Measurements from ENCODE around the gene EIF1B.
"Not testable (repeated sequence)": the region's sequence is repeated elsewhere in the genome, so short reads cannot be mapped to it uniquely, and the experiment has no call there.

The EIF1B gene

DNA sequence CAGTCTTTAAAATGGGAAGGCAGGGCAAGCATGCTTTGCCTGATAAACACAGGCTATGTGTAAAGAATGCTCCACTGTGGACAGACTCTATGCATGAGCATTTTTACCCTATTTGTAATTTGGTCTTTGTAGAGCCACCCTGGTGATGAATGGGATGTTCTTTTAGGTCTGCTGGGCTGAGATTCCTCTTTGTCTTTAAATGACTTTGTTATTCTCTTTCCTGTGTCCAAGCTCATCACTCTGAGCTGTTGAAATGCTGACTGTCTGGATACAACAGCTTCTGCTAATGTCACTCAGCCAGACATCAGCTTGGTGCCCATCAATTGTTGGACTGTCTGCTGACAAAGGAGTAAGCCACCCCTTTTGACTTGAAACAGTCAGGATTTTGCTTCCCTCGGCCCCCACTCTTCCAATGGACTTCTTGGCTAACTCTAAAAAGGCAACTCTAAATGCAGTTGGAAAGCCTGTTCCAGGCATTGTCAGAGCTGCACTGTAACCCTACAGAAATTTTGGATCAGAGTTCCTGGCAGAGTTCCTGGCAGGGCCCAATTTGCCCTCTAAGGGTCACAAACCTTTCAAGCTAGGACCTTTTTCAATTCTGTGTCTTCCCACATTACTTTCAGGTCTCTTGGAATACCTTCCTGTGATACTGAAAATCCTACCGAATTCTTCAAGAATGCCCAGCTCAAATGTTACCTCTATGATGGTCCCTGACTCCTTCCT lies 40.5 kb upstream of the EIF1B start:
- Histone ChIP-seq H3K4me1 (ENCODE audit: insufficient read depth, poor library complexity, severe bottlenecking) (no peaks in the 10 kb centered on the region), H3K27me3 (ENCODE audit: insufficient read depth, poor library complexity, severe bottlenecking) (no peaks in the 10 kb centered on the region), H3K27ac (ENCODE audit: poor library complexity, severe bottlenecking) (no peak overlapping the region), H3K9me3 (ENCODE audit: severe bottlenecking) (no peaks in the 10 kb centered on the region), H3K36me3 (ENCODE audit: low read depth) (no peaks in the 10 kb centered on the region), H3K4me3 (ENCODE audit: severe bottlenecking) (no peak overlapping the region)
- no peak for ATAC-seq (ENCODE audit: low read depth)
- TF ChIP-seq, protein P1, sequence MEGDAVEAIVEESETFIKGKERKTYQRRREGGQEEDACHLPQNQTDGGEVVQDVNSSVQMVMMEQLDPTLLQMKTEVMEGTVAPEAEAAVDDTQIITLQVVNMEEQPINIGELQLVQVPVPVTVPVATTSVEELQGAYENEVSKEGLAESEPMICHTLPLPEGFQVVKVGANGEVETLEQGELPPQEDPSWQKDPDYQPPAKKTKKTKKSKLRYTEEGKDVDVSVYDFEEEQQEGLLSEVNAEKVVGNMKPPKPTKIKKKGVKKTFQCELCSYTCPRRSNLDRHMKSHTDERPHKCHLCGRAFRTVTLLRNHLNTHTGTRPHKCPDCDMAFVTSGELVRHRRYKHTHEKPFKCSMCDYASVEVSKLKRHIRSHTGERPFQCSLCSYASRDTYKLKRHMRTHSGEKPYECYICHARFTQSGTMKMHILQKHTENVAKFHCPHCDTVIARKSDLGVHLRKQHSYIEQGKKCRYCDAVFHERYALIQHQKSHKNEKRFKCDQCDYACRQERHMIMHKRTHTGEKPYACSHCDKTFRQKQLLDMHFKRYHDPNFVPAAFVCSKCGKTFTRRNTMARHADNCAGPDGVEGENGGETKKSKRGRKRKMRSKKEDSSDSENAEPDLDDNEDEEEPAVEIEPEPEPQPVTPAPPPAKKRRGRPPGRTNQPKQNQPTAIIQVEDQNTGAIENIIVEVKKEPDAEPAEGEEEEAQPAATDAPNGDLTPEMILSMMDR (IDR thresholded peaks at IDR 0.05; ENCODE audit: poor library complexity, severe bottlenecking) = no peak
- DNase-seq (ENCODE audit: low spot score) = no peak

- H3K36me3 ChIP-seq (ENCODE audit: low read depth) = no peaks in the 10 kb centered on the region
- no peak overlapping the region for H3K4me3 ChIP-seq (ENCODE audit: severe bottlenecking)
- ATAC-seq (ENCODE audit: low read depth) (no peak), DNase-seq (ENCODE audit: low spot score) (no peak)
- peaks cover 5% of the 10 kb centered on the region for H3K4me1 ChIP-seq (ENCODE audit: insufficient read depth, poor library complexity, severe bottlenecking)
- no peaks in the 10 kb centered on the region for H3K9me3 ChIP-seq (ENCODE audit: severe bottlenecking)
- TF ChIP-seq, protein P1 (IDR thresholded peaks at IDR 0.05; ENCODE audit: poor library complexity, severe bottlenecking) = no peak
- H3K27me3 ChIP-seq (ENCODE audit: insufficient read depth, poor library complexity, severe bottlenecking) = no peaks in the 10 kb centered on the region
- H3K27ac ChIP-seq (ENCODE audit: poor library complexity, severe bottlenecking) = no peak overlapping the region
These were observed 30.7 kb upstream of the EIF1B start for GRCh38 chr3:40278791-40279190.

DNA sequence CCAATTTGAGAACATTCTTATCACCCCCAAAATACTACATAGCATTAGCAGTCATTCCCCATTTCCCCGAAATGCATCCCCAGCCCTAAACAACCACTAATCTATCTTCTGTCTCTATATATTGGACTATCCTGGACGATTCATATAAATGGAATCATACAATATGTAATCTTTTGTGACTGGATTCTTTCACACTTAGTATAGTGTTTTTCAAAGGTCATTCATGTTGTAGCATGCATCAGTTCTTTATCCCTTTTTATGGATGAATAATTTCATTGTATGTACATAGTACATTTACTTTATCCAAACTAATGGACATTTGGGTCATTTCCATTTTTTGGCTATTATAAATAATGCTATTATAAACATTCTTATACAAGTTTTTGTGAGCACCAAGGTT lies 27.5 kb upstream of the EIF1B start:
- no peaks in the 10 kb centered on the region for H3K27me3 ChIP-seq (ENCODE audit: insufficient read depth, poor library complexity, severe bottlenecking)
- H3K4me1 ChIP-seq (ENCODE audit: insufficient read depth, poor library complexity, severe bottlenecking) = peaks cover 5% of the 10 kb centered on the region
- H3K36me3 ChIP-seq (ENCODE audit: low read depth) = no peaks in the 10 kb centered on the region
- no peak overlapping the region for H3K4me3 ChIP-seq (ENCODE audit: severe bottlenecking)
- no peak for ATAC-seq (ENCODE audit: low read depth)
- no peak overlapping the region for H3K27ac ChIP-seq (ENCODE audit: poor library complexity, severe bottlenecking)
- H3K9me3 ChIP-seq (ENCODE audit: severe bottlenecking) = no peaks in the 10 kb centered on the region
- no peak for DNase-seq (ENCODE audit: low spot score)
- TF ChIP-seq, protein P1 (IDR thresholded peaks at IDR 0.05; ENCODE audit: poor library complexity, severe bottlenecking) = no peak

GRCh38 chr3:40283057-40283456 lies 26.4 kb upstream of the EIF1B start:
- not testable (repeated sequence) for DNase-seq (ENCODE audit: low spot score); H3K4me3 ChIP-seq (ENCODE audit: severe bottlenecking); H3K27me3 ChIP-seq (ENCODE audit: insufficient read depth, poor library complexity, severe bottlenecking); ATAC-seq (ENCODE audit: low read depth); H3K4me1 ChIP-seq (ENCODE audit: insufficient read depth, poor library complexity, severe bottlenecking); H3K27ac ChIP-seq (ENCODE audit: poor library complexity, severe bottlenecking); H3K36me3 ChIP-seq (ENCODE audit: low read depth); H3K9me3 ChIP-seq (ENCODE audit: severe bottlenecking)

DNA sequence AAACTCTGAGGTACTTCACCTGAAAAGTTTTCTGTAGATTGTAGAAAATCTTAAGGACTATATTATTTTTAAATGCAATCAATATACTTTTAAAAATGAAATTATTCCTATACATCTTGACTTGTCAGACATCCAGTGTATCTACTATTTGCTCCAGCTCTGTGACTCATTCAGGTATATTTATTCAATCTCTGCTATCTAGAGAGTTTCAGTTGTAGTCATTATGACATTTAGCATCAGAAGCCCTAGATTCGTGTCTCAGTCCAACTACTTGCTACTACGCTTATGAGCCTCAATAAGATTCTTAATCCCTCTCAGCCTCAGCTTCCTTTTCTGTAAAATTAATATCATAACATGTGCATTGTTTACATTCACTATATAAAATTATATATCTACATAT lies 22.3 kb upstream of the EIF1B start:
- no peak overlapping the region for H3K27ac ChIP-seq (ENCODE audit: poor library complexity, severe bottlenecking)
- peaks cover 3% of the 10 kb centered on the region for H3K4me1 ChIP-seq (ENCODE audit: insufficient read depth, poor library complexity, severe bottlenecking)
- ATAC-seq (ENCODE audit: low read depth) (no peak), DNase-seq (ENCODE audit: low spot score) (no peak)
- no peaks in the 10 kb centered on the region for H3K27me3 ChIP-seq (ENCODE audit: insufficient read depth, poor library complexity, severe bottlenecking)
- TF ChIP-seq, protein P1 (IDR thresholded peaks at IDR 0.05; ENCODE audit: poor library complexity, severe bottlenecking) = no peak
- no peak overlapping the region for H3K4me3 ChIP-seq (ENCODE audit: severe bottlenecking)
- H3K36me3 ChIP-seq (ENCODE audit: low read depth) = no peaks in the 10 kb centered on the region
- no peaks in the 10 kb centered on the region for H3K9me3 ChIP-seq (ENCODE audit: severe bottlenecking)

All from RWPE2 (cell line).